ENCODE measurements around the gene HOXB5. TPM values are rescaled to one million over a fixed set of nuclear protein-coding genes. Genes with fewer than 3 reads are reported as not detected.

The HOXB5 gene
- total and polyA plus RNA-seq, 2 of the 4 experiments (the other 2 are of a cell fraction), result 0.54 to 18.0 TPM

DNA sequence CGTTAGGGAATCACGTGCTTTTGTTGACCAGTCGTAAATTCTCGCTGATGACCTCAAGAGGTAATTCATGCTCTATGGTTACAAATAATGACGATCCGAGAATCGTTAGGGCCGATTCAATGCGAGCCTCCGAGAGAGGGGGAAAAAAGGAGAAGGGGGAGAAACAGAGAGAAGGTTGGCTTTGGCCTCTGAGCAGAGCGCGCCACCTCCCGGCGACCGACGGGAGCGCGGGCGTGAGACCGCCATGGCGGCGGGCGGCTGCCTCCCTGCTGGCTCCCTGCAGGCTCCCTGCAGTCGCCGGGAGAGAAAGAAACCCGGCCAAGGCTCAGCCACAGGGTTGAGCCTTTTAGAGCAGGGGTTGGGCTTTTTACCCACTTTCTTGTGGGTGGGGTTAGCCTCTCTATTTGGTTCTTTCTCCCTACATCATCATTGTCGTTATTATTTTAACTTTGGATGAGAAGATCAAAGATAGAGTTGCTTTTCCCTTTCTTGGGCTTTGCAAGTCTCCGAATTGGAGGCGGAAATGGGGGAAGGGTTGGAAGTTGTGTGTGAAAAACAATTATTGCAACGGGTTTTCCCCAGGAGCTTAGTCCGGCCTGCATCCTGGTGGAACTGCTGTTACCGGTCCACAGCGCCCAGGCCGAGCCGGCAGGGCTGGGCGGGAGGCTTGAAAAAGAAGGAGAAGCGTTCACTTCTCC, 410 bp upstream of the HOXB5 start (continued):
- no peak for TF ChIP-seq FOS (IDR thresholded peaks at IDR 0.05; ENCODE audit: low read depth, low read length)
- TF ChIP-seq SMC3 (IDR thresholded peaks at IDR 0.05; ENCODE audit: low read depth, low read length), result peak; percentile 82
- no peak for TF ChIP-seq NFE2L2 (IDR thresholded peaks at IDR 0.05; ENCODE audit: low read depth, low read length)

DNA sequence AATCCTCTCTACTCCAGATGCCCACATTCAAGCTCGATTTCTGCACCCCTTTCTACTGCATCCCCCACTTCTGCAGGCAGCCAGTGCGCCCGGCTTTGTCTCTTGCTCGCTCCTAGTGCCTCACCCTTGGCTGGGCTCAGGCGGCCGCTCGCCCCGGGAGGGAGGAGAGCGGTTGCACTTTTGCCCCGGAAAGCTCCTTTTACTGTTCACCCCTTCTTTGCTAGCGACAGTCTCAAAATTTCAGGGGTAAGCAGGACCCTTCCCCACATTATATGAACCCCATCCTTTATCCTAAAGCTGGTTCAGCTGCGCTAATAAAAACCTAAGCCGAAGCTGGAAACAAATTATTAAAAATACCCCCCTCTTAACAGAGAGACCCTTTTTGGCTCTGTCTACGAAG, 1.0 kb downstream of the HOXB5 start:
- H3K79me1 ChIP-seq (ENCODE audit: low read depth in 1 of 2, low read length in 2 of 2), result no peaks in the 10 kb centered on the region
- H3K9ac ChIP-seq (ENCODE audit: low read depth, low read length), result peak overlapping the region; percentile 100
- peak overlapping the region; percentile 81 for H3K4me2 ChIP-seq (ENCODE audit: low read depth, low read length)
- peak overlapping the region; percentile 91 for H3K4me3 ChIP-seq (ENCODE audit: insufficient read depth, low read depth, low read length)
- H3K9me1 ChIP-seq (ENCODE audit: insufficient read depth, low read length), result no peaks in the 10 kb centered on the region
- peak overlapping the region; percentile 99 for H4K91ac ChIP-seq (ENCODE audit: insufficient read depth, low read depth, low read length)
- H2AK5ac ChIP-seq (ENCODE audit: low read depth, low read length), result peak overlapping the region; percentile 82
- dilution Hi-C loops (cut with HindIII; ENCODE audit: low sequenced_read_pairs, unreplicated experiment) (no loop called here), in situ Hi-C loops (cut with MboI; ENCODE audit: low sequenced_read_pairs) (loop anchor here (10.0 kb wide), 1 partner anchor 568 kb away; no protein-coding TSS in a partner anchor), intact Hi-C loops (cut with micrococcal nuclease) (loop anchor here (2.0 kb wide), 1 partner anchor 22 kb away; no protein-coding TSS in a partner anchor)
- no peaks in the 10 kb centered on the region for H3K27me3 ChIP-seq (ENCODE audit: control insufficient read depth, insufficient read depth, low read length)
- ATAC-seq (ENCODE audit: low read depth), result no peak
- peak overlapping the region; percentile 78 to 99 for H4K8ac ChIP-seq (ENCODE audit: low read depth in 2 of 2, low read length in 2 of 2)
- no peak overlapping the region for H2AFZ ChIP-seq (replicated peaks; ENCODE audit: low read length, poor library complexity)
- WGBS, 2 experiments (ENCODE audit: extremely low coverage in 2 of 2, insufficient read length in 1 of 2), result 0% methylated on average over 2 of the region's 14 CpGs; no CpG with 5 or more reads in 1 of the 2 experiments
- peaks cover 9% of the 10 kb centered on the region for H3K4me1 ChIP-seq (ENCODE audit: control insufficient read depth, insufficient read depth, low read length)
- H2BK20ac ChIP-seq (ENCODE audit: low read depth, low read length), result 0 out of 2 replicates have a peak overlapping the region, but pooled peaks have one; percentile 52
- H3K56ac ChIP-seq (ENCODE audit: extremely low read depth, insufficient read depth, low read length), result peak overlapping the region; percentile 100
- H2BK120ac ChIP-seq (ENCODE audit: low read depth, low read length), result peak overlapping the region; percentile 93
- peak overlapping the region; percentile 29 for H2AK9ac ChIP-seq (replicated peaks; ENCODE audit: low read depth, low read length, poor library complexity)
- no TSS peak for BruUV-seq (replicated peaks)
- CTCF ChIA-PET, result interaction anchor here (0.6 to 1.8 kb wide), 8 partner anchors 10 to 257 kb away, joined by 3 to 6 read pairs (median 4); no protein-coding TSS in a partner anchor
- peak overlapping the region; percentile 95 for H3K4ac ChIP-seq (ENCODE audit: low read depth, low read length)
- peak; percentile 10 for DNase-seq
- H3K18ac ChIP-seq (ENCODE audit: low read depth, low read length), result peak overlapping the region; percentile 73
- H4K20me1 ChIP-seq (ENCODE audit: insufficient read depth, low read length), result peaks cover 7% of the 10 kb centered on the region; the same call in 1 of the 2 replicates
- peak overlapping the region; percentile 99 for H2BK5ac ChIP-seq (ENCODE audit: low read depth, low read length, poor library complexity, severe bottlenecking)
- H2BK15ac ChIP-seq (ENCODE audit: low read depth, low read length), result peak overlapping the region; percentile 77; the same call in 2 of the 3 replicates
- H3K9me3 ChIP-seq (ENCODE audit: control insufficient read depth, insufficient read depth, low read length), result no peaks in the 10 kb centered on the region
- H3K27ac ChIP-seq (ENCODE audit: insufficient read depth, low read length), result peak overlapping the region; percentile 99
- POLR2A ChIA-PET (ENCODE audit: unreplicated experiment), result interaction anchor here (0.6 to 3.1 kb wide), 9 partner anchors 10 to 257 kb away, joined by 3 to 14 read pairs (median 4); no protein-coding TSS in a partner anchor
- peak overlapping the region; percentile 50; the same call in 1 of the 2 replicates for H4K5ac ChIP-seq (ENCODE audit: low read depth, low read length)
- peak overlapping the region; percentile 99 for H3K23ac ChIP-seq (ENCODE audit: low read depth, low read length)
- H3K36me3 ChIP-seq (ENCODE audit: control insufficient read depth, insufficient read depth, low read length), result peaks cover 18% of the 10 kb centered on the region; the same call in 1 of the 2 replicates
- peak overlapping the region; percentile 98 for H3K14ac ChIP-seq (replicated peaks; ENCODE audit: low read depth, low read length)
- TF ChIP-seq RFX5 (IDR thresholded peaks at IDR 0.05; ENCODE audit: low read depth, low read length) (no peak), CEBPB (IDR thresholded peaks at IDR 0.05; ENCODE audit: low read depth, low read length) (no peak), ELK1 (IDR thresholded peaks at IDR 0.05; ENCODE audit: borderline replicate concordance, low read depth, low read length) (no peak), BHLHE40 (IDR thresholded peaks at IDR 0.05; ENCODE audit: low read depth, low read length) (no peak), MXI1 (IDR thresholded peaks at IDR 0.05; ENCODE audit: borderline replicate concordance, low read depth, low read length) (no peak), MAFK (IDR thresholded peaks at IDR 0.05; ENCODE audit: low read depth, low read length) (no peak), CHD1 (IDR thresholded peaks at IDR 0.05; ENCODE audit: low read depth, low read length) (no peak), NFE2L2 (IDR thresholded peaks at IDR 0.05; ENCODE audit: low read depth, low read length) (no peak), FOS (IDR thresholded peaks at IDR 0.05; ENCODE audit: low read depth, low read length) (no peak), RCOR1 (IDR thresholded peaks at IDR 0.05; ENCODE audit: insufficient replicate concordance, low read length) (no peak), POLR2A (IDR thresholded peaks at IDR 0.05; ENCODE audit: low read depth, low read length) (no peak)
- TF ChIP-seq, protein P1, sequence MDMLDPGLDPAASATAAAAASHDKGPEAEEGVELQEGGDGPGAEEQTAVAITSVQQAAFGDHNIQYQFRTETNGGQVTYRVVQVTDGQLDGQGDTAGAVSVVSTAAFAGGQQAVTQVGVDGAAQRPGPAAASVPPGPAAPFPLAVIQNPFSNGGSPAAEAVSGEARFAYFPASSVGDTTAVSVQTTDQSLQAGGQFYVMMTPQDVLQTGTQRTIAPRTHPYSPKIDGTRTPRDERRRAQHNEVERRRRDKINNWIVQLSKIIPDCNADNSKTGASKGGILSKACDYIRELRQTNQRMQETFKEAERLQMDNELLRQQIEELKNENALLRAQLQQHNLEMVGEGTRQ (IDR thresholded peaks at IDR 0.05; ENCODE audit: low read depth, low read length), result no peak
